GM20000 (cell line): ENCODE measurements around the gene GPR108.
A peak's percentile ranks its signal among the peaks of the same experiment; 100 is the strongest.
"Not testable (repeated sequence)": the region's sequence is repeated elsewhere in the genome, so short reads cannot be mapped to it uniquely, and the experiment has no call there.

Experiments used
- DNase-seq: peaks from one replicate; pipeline ENCODE4 v3.0.0; 2012; ENCODE audit warnings: low spot score
- CTCF ChIP-seq: IDR thresholded peaks from 2 replicates; pipeline ENCODE4 v1.5.1; 2012; ENCODE audit warnings: mild to moderate bottlenecking, control low read depth; ENCODE audit errors: extremely low read depth, missing control alignments

GPR108 gene

GRCh38 chr19:6737284-6737872 lies at the start of gene GPR108:
TSS of gene GPR108 (minus strand) at chr19:6737580. CDS start at chr19:6737576, 4 bp downstream.
- no peak for TF ChIP-seq CTCF

GRCh38 chr19:6779206-6779605 lies 41.8 kb upstream of the GPR108 start:
- no peak for TF ChIP-seq CTCF
- no peak for DNase-seq

More at GRCh38 chr19:6737284-6737872, at the start of gene GPR108:
- peak; percentile 98 for DNase-seq

- no peak for TF ChIP-seq CTCF
- DNase-seq, result no peak
These were observed 41.0 kb upstream of the GPR108 start for GRCh38 chr19:6778386-6778785.

GRCh38 chr19:6777434-6777833 lies 40.1 kb upstream of the GPR108 start:
- no peak for DNase-seq
- TF ChIP-seq CTCF, result no peak

GRCh38 chr19:6776999-6777398 lies 39.6 kb upstream of the GPR108 start:
- TF ChIP-seq CTCF, result no peak
- no peak for DNase-seq

- not testable (repeated sequence) for DNase-seq
These were observed 38.7 kb upstream of the GPR108 start for GRCh38 chr19:6776045-6776444.

GRCh38 chr19:6774821-6775707 lies 37.7 kb upstream of the GPR108 start:
- no peak for TF ChIP-seq CTCF
- DNase-seq, result no peak
